Progenitor cell of endocrine pancreas (in vitro differentiated cells): ENCODE results near the gene TP53I11. TPM values are rescaled to one million over a fixed set of nuclear protein-coding genes. Genes with fewer than 3 reads are reported as not detected.
A peak's percentile ranks its signal among the peaks of the same experiment; 100 is the strongest.

Experiments used
- DNase-seq: peaks from one replicate; pipeline ENCODE4 v3.0.0; 2021; ENCODE audit warnings: low spot score; ENCODE audit not compliant: unreplicated experiment
- H3K27ac Mint-ChIP-seq: 2 replicates; pipeline ENCODE4 v1.8.0; 2021; ENCODE audit warnings: mild to moderate bottlenecking, moderate library complexity, mixed read lengths
- H3K27me3 Mint-ChIP-seq: 2 replicates; pipeline ENCODE4 v1.8.0; 2021; ENCODE audit warnings: mixed read lengths
- H3K36me3 Mint-ChIP-seq: 2 replicates; pipeline ENCODE4 v1.8.0; 2022; ENCODE audit warnings: mixed read lengths; ENCODE audit not compliant: insufficient read depth
- H3K4me1 Mint-ChIP-seq: 2 replicates; pipeline ENCODE4 v1.8.0; 2021; ENCODE audit warnings: low read depth, mixed read lengths
- H3K4me3 Mint-ChIP-seq: 2 replicates; pipeline ENCODE4 v1.8.0; 2021; ENCODE audit warnings: low read depth, mild to moderate bottlenecking, moderate library complexity, mixed read lengths
- H3K9me3 Mint-ChIP-seq: 2 replicates; pipeline ENCODE4 v1.8.0; 2021; ENCODE audit warnings: low read depth, mixed read lengths
- long read RNA-seq: library from polyadenylated mRNA; unstranded; transcript quantifications from one replicate; pipeline ENCODE4 v2.0.0, GENCODE V29; 2020
- total RNA-seq: library from RNA; stranded (reverse); gene quantifications from 2 replicates; pipeline ENCODE4 v1.2.1, GENCODE V29; 2021
- TF ChIP-seq, protein P1 (sequence below): fragments of 200-600 bp; sonication (generic); IDR thresholded peaks from one replicate; pipeline ENCODE4 v1.5.0; 2021; ENCODE audit warnings: antibody characterized with exemption, mild to moderate bottlenecking; ENCODE audit not compliant: unreplicated experiment

TP53I11 gene, protein sequence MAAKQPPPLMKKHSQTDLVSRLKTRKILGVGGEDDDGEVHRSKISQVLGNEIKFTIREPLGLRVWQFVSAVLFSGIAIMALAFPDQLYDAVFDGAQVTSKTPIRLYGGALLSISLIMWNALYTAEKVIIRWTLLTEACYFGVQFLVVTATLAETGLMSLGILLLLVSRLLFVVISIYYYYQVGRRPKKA
- 71.8 and 82.8 TPM in 2 replicates for total RNA-seq
- long read RNA-seq, partial matches to known transcripts = 0 of 8 reads
- long read RNA-seq, other reads (novel, unspliced or antisense) = 8 of 8 reads

DNA sequence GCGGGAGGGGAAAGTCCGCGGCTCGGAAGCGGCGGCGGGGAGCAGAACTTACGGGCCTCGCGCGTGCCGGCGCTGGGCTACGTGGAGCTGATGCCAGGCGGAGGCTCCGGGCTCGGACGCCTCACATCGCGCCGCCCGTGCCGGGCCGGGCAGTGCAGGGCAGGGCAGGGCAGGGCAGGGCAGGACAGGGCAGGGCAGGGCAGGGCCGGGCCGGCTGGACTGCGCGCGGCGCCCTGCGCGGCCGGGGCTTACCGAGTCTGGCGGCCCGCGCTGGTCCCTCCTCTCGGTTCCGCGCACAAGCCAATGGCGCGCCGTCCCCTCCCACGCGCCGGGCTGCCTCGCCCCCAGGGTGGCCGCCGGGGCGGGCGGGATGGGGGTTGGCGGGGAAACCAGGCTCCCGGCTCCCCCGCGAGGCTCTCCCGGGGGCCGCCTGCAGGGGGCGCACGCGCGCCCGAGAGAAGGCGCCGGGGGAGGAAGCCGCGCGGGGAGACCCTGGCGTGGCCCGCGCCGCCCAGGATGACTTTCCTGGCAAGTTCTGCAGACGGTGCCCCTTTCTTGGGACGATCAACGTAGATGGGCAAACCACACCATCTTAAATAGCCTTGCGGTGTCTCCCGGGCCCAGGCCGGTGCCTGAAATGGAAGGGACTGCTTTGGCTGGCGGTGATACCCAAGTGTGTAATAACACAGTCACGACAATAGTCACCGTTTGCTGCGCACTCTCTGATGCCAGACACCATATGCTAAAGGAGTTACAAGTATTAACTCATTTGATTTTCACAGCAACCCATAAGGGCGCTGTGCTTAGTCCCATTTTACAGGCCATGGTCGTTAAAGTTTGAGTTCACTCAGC, at the start of gene TP53I11:
TSS of gene TP53I11 (minus strand) at position 259 of the 852 bp plus-strand sequence. CDS start 12,548 bp downstream, outside the sequence.
- peak within 1 kb of the TSS; percentile 71 for H3K27ac Mint-ChIP-seq
- no peaks in the 10 kb centered on the region for H3K4me1 Mint-ChIP-seq
- H3K4me3 Mint-ChIP-seq = peak within 1 kb of the TSS; percentile 83
- H3K9me3 Mint-ChIP-seq = no peaks in the 10 kb centered on the region
- H3K36me3 Mint-ChIP-seq = no peaks in the 10 kb centered on the region
- peak; percentile 67 for DNase-seq
- H3K27me3 Mint-ChIP-seq = peaks cover 13% of the 10 kb centered on the region
- TF ChIP-seq, protein P1, sequence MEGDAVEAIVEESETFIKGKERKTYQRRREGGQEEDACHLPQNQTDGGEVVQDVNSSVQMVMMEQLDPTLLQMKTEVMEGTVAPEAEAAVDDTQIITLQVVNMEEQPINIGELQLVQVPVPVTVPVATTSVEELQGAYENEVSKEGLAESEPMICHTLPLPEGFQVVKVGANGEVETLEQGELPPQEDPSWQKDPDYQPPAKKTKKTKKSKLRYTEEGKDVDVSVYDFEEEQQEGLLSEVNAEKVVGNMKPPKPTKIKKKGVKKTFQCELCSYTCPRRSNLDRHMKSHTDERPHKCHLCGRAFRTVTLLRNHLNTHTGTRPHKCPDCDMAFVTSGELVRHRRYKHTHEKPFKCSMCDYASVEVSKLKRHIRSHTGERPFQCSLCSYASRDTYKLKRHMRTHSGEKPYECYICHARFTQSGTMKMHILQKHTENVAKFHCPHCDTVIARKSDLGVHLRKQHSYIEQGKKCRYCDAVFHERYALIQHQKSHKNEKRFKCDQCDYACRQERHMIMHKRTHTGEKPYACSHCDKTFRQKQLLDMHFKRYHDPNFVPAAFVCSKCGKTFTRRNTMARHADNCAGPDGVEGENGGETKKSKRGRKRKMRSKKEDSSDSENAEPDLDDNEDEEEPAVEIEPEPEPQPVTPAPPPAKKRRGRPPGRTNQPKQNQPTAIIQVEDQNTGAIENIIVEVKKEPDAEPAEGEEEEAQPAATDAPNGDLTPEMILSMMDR = peak; percentile 97

DNA sequence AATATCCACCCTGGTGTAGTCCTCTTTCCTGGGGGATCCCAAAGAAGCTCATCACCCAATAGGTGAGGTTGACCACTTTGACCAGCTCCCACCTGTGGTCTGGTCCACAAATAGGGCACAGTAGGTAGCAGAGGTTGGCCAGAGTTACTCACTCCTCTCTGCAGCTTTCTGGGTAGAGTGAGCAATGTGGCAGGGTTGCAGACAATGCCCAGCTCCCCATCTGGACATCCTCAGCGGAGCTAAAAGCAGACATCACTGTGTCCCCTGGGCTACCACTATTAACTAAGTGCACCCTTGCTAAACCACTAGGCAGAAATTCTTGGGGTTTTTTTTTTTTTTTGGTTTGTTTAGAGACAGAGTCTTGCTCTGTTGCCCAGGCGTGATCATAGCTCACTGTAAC, 48.4 kb upstream of the TP53I11 start:
- peaks cover 13% of the 10 kb centered on the region for H3K27me3 Mint-ChIP-seq
- H3K4me3 Mint-ChIP-seq = no peak overlapping the region
- DNase-seq = no peak
- H3K27ac Mint-ChIP-seq = no peak overlapping the region
- H3K4me1 Mint-ChIP-seq = peaks cover 5% of the 10 kb centered on the region
- no peaks in the 10 kb centered on the region for H3K36me3 Mint-ChIP-seq
- TF ChIP-seq, protein P1 = no peak
- H3K9me3 Mint-ChIP-seq = no peaks in the 10 kb centered on the region

DNA sequence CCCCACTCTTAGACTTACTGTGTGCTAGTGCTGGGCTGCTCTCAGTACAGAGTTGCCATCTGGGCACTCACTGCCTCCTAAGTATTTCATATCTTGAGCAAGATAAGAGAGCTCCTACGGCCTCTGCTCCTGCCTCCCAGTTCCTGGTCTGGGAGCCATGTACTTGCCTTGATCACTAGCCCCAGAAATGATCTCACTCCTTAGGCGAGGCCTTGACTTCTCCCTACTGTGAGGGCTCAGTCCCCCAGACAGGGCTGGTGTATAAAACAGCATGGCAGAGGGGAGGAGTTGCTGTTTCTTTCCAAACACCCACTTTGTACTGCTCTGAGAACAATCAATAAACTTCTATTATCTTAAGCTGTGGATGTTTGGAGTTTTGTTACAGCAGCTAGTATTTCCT, 47.4 kb upstream of the TP53I11 start:
- no peak for DNase-seq
- Mint-ChIP-seq H3K9me3 (no peaks in the 10 kb centered on the region), H3K27ac (no peak overlapping the region), H3K4me1 (peaks cover 5% of the 10 kb centered on the region), H3K4me3 (no peak overlapping the region), H3K27me3 (peaks cover 11% of the 10 kb centered on the region), H3K36me3 (no peaks in the 10 kb centered on the region)
- TF ChIP-seq, protein P1 = no peak

DNA sequence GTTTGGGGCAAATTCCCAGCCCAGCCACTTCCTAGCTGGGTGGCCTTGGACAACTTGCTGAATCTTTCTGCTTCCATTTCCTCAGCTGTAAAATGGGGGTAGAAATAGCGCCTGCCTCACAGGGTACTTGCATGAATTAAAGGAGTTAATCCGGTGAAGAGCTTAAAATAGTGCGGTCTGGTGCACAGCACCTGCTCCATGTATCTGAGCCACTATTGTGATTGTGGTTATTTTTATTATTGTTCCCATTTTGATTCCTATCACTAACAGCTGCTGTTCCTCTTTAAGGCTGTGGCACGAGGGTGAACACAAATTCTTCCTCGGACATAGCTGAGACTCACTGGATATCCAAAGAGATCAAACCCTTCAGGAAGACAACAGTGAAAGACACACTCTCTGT, 46.9 kb upstream of the TP53I11 start:
- Mint-ChIP-seq H3K36me3 (no peaks in the 10 kb centered on the region), H3K27ac (no peak overlapping the region), H3K9me3 (no peaks in the 10 kb centered on the region), H3K27me3 (peaks cover 11% of the 10 kb centered on the region), H3K4me1 (peaks cover 5% of the 10 kb centered on the region), H3K4me3 (no peak overlapping the region)
- TF ChIP-seq, protein P1 = no peak
- no peak for DNase-seq

DNA sequence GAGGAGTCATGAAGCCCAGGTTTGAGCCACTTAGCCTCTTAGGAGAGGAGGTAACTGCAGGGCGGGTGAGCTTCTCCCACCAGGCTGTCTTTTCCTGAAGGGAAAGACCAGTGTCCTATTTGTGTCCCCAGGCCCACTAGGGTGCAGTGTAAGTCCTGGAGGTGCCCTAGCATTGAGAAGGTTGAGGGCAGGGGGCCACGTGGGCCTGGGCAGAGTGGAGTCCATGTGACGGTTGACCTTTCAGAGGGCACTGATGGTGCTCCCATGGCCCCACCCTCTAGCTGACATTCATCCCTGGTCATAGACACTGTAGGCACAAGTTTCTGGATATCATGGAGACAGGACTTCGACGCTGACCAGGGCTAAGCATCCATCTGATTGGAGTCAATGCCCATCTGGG, 44.1 kb upstream of the TP53I11 start:
- no peak overlapping the region for H3K4me3 Mint-ChIP-seq
- H3K9me3 Mint-ChIP-seq = no peaks in the 10 kb centered on the region
- TF ChIP-seq, protein P1 = no peak
- no peak for DNase-seq
- peaks cover 11% of the 10 kb centered on the region for H3K27me3 Mint-ChIP-seq
- no peak overlapping the region for H3K27ac Mint-ChIP-seq
- no peaks in the 10 kb centered on the region for H3K36me3 Mint-ChIP-seq
- H3K4me1 Mint-ChIP-seq = peaks cover 5% of the 10 kb centered on the region
